Panc1 (cell line): ENCODE measurements around the gene TRIM5.

Source experiments
- POLR2AphosphoS5 ChIP-seq: IDR thresholded peaks from 2 replicates; pipeline ENCODE4 v1.6.1; 2012; ENCODE audit warnings: mild to moderate bottlenecking, low read depth, low read length, moderate library complexity
- SIN3A ChIP-seq: IDR thresholded peaks from 2 replicates; pipeline ENCODE4 v1.6.1; 2012; ENCODE audit warnings: low read depth, mild to moderate bottlenecking, low read length, moderate library complexity, borderline replicate concordance; ENCODE audit not compliant: insufficient read depth
- TCF7L2 ChIP-seq: IDR thresholded peaks from 2 replicates; pipeline ENCODE4 v1.6.1; 2011; ENCODE audit warnings: mild to moderate bottlenecking, low read depth, low read length, inconsistent platforms
- TF ChIP-seq, protein P1 (sequence below): fragments of 450-650 bp; IDR thresholded peaks from 2 replicates; pipeline ENCODE4 v1.5.1; 2017; ENCODE audit warnings: mild to moderate bottlenecking
- TF ChIP-seq, protein P2 (sequence below), 2 experiments: IDR thresholded peaks; 2 replicates each; pipeline ENCODE4 v1.6.1; 2011 to 2012; ENCODE audit warnings: low read depth in 2 of 2, control low read depth in 1 of 2, low read length in 1 of 2, mild to moderate bottlenecking in 1 of 2, moderate library complexity in 1 of 2; ENCODE audit not compliant: insufficient read depth in 1 of 2

DNA sequence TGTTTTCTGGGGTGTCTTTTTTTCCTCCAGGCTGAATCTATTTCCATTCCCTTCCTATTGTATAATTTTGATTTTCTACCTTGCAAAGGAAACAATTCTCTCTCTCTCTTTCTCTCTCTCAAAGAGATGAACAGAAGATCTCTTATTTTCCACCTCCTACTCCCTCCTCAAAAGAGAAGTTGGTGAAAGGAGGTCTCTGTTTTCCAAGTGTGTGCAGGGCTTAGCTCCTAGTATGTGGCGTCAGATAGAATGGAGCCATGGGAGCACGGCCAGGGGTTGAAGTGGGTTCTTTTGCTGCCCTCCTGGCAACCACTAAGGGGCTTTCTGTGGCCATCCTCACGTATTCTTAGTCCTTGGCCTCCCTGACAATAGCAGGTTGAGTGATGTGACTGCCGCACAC lies 59.6 kb downstream of the TRIM5 start:
- TF ChIP-seq, protein P1, sequence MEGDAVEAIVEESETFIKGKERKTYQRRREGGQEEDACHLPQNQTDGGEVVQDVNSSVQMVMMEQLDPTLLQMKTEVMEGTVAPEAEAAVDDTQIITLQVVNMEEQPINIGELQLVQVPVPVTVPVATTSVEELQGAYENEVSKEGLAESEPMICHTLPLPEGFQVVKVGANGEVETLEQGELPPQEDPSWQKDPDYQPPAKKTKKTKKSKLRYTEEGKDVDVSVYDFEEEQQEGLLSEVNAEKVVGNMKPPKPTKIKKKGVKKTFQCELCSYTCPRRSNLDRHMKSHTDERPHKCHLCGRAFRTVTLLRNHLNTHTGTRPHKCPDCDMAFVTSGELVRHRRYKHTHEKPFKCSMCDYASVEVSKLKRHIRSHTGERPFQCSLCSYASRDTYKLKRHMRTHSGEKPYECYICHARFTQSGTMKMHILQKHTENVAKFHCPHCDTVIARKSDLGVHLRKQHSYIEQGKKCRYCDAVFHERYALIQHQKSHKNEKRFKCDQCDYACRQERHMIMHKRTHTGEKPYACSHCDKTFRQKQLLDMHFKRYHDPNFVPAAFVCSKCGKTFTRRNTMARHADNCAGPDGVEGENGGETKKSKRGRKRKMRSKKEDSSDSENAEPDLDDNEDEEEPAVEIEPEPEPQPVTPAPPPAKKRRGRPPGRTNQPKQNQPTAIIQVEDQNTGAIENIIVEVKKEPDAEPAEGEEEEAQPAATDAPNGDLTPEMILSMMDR: no peak
- TF ChIP-seq, protein P2, sequence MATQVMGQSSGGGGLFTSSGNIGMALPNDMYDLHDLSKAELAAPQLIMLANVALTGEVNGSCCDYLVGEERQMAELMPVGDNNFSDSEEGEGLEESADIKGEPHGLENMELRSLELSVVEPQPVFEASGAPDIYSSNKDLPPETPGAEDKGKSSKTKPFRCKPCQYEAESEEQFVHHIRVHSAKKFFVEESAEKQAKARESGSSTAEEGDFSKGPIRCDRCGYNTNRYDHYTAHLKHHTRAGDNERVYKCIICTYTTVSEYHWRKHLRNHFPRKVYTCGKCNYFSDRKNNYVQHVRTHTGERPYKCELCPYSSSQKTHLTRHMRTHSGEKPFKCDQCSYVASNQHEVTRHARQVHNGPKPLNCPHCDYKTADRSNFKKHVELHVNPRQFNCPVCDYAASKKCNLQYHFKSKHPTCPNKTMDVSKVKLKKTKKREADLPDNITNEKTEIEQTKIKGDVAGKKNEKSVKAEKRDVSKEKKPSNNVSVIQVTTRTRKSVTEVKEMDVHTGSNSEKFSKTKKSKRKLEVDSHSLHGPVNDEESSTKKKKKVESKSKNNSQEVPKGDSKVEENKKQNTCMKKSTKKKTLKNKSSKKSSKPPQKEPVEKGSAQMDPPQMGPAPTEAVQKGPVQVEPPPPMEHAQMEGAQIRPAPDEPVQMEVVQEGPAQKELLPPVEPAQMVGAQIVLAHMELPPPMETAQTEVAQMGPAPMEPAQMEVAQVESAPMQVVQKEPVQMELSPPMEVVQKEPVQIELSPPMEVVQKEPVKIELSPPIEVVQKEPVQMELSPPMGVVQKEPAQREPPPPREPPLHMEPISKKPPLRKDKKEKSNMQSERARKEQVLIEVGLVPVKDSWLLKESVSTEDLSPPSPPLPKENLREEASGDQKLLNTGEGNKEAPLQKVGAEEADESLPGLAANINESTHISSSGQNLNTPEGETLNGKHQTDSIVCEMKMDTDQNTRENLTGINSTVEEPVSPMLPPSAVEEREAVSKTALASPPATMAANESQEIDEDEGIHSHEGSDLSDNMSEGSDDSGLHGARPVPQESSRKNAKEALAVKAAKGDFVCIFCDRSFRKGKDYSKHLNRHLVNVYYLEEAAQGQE (IDR thresholded peaks at IDR 0.05; ENCODE audit: insufficient read depth in 1 of 2, low read depth in 2 of 2, low read length in 1 of 2): no peak
- TF ChIP-seq TCF7L2: no peak
- no peak for TF ChIP-seq POLR2AphosphoS5
- no peak for TF ChIP-seq SIN3A
